ENCODE measurements around the gene TPI1. TPM values are rescaled to one million over a fixed set of nuclear protein-coding genes. Genes with fewer than 3 reads are reported as not detected.

TPI1 gene
- total RNA-seq, 2 experiments from 2014 or later: 608 to 801 TPM

- no peak overlapping the region for H3K4me3 ChIP-seq (ENCODE audit: low read depth, low read length, poor library complexity, severe bottlenecking)
Observed at GRCh38 chr12:6818222-6818621, 49.1 kb upstream of the TPI1 start.

GRCh38 chr12:6818645-6819044, 48.7 kb upstream of the TPI1 start:
- Histone ChIP-seq H3K27ac (ENCODE audit: low read depth, low read length, poor library complexity, severe bottlenecking) (no peak overlapping the region), H3K9me3 (ENCODE audit: low read length) (no peaks in the 10 kb centered on the region), H3K36me3 (ENCODE audit: insufficient read depth, low read length) (no peaks in the 10 kb centered on the region), H3K4me1 (ENCODE audit: insufficient read depth, low read length, poor library complexity, severe bottlenecking) (peaks cover 6% of the 10 kb centered on the region), H3K4me2 (ENCODE audit: low read length) (no peak overlapping the region), H4K20me1 (ENCODE audit: insufficient read depth, low read length) (no peaks in the 10 kb centered on the region), H2AFZ (ENCODE audit: low read length) (no peak overlapping the region), H3K4me3 (ENCODE audit: low read depth, low read length, poor library complexity, severe bottlenecking) (no peak overlapping the region), H3K79me2 (ENCODE audit: insufficient read depth, low read depth, low read length) (no peaks in the 10 kb centered on the region), H3K9me2 (ENCODE audit: insufficient read depth, low read length) (no peaks in the 10 kb centered on the region)
- POLR2A ChIA-PET: no interaction called here
- CTCF ChIA-PET (ENCODE audit: unreplicated experiment): no interaction called here
- intact Hi-C loops (cut with micrococcal nuclease; ENCODE audit: unreplicated experiment): no loop called here
- no TSS peak for BruUV-seq (replicated peaks)
- DNase-seq (ENCODE audit: low spot score): no peak
- TF ChIP-seq EZH2phosphoT487 (IDR thresholded peaks at IDR 0.05; ENCODE audit: borderline replicate concordance, low read depth, low read length) (no peak), CTCF (conservative IDR thresholded peaks at IDR 0.05; ENCODE audit: low read length) (no peak)

More at GRCh38 chr12:6818222-6818621, 49.1 kb upstream of the TPI1 start:
- H3K4me1 ChIP-seq (ENCODE audit: insufficient read depth, low read length, poor library complexity, severe bottlenecking): peaks cover 9% of the 10 kb centered on the region
- H3K36me3 ChIP-seq (ENCODE audit: insufficient read depth, low read length): no peaks in the 10 kb centered on the region
- no peak for DNase-seq (ENCODE audit: low spot score)
- H3K79me2 ChIP-seq (ENCODE audit: insufficient read depth, low read depth, low read length): no peaks in the 10 kb centered on the region
- H3K27ac ChIP-seq (ENCODE audit: low read depth, low read length, poor library complexity, severe bottlenecking): no peak overlapping the region
- CTCF ChIA-PET (ENCODE audit: unreplicated experiment): no interaction called here
- intact Hi-C loops (cut with micrococcal nuclease; ENCODE audit: unreplicated experiment): no loop called here
- H2AFZ ChIP-seq (ENCODE audit: low read length): no peak overlapping the region
- H3K9me3 ChIP-seq (ENCODE audit: low read length): no peaks in the 10 kb centered on the region
- H4K20me1 ChIP-seq (ENCODE audit: insufficient read depth, low read length): no peaks in the 10 kb centered on the region
- no TSS peak for BruUV-seq (replicated peaks)
- TF ChIP-seq CTCF (conservative IDR thresholded peaks at IDR 0.05; ENCODE audit: low read length): no peak
- TF ChIP-seq EZH2phosphoT487 (IDR thresholded peaks at IDR 0.05; ENCODE audit: borderline replicate concordance, low read depth, low read length): no peak
- no peaks in the 10 kb centered on the region for H3K9me2 ChIP-seq (ENCODE audit: insufficient read depth, low read length)
- H3K4me2 ChIP-seq (ENCODE audit: low read length): no peak overlapping the region
- POLR2A ChIA-PET: no interaction called here

- Histone ChIP-seq H3K79me2 (ENCODE audit: insufficient read depth, low read depth, low read length) (no peaks in the 10 kb centered on the region), H3K9me3 (ENCODE audit: low read length) (no peaks in the 10 kb centered on the region), H2AFZ (ENCODE audit: low read length) (no peak overlapping the region), H3K27ac (ENCODE audit: low read depth, low read length, poor library complexity, severe bottlenecking) (no peak overlapping the region), H3K4me2 (ENCODE audit: low read length) (no peak overlapping the region), H4K20me1 (ENCODE audit: insufficient read depth, low read length) (no peaks in the 10 kb centered on the region), H3K9me2 (ENCODE audit: insufficient read depth, low read length) (no peaks in the 10 kb centered on the region), H3K36me3 (ENCODE audit: insufficient read depth, low read length) (no peaks in the 10 kb centered on the region), H3K4me1 (ENCODE audit: insufficient read depth, low read length, poor library complexity, severe bottlenecking) (peaks cover 6% of the 10 kb centered on the region), H3K4me3 (ENCODE audit: low read depth, low read length, poor library complexity, severe bottlenecking) (no peak overlapping the region)
- ChIA-PET POLR2A (interaction anchor here (0.6 kb wide), 1 partner anchor 22 kb away, joined by 3 read pairs; the partner anchor contains the start of gene GNB3), CTCF (ENCODE audit: unreplicated experiment) (no interaction called here)
- intact Hi-C loops (cut with micrococcal nuclease; ENCODE audit: unreplicated experiment): no loop called here
- TF ChIP-seq CTCF (conservative IDR thresholded peaks at IDR 0.05; ENCODE audit: low read length) (no peak), EZH2phosphoT487 (IDR thresholded peaks at IDR 0.05; ENCODE audit: borderline replicate concordance, low read depth, low read length) (no peak)
- no peak for DNase-seq (ENCODE audit: low spot score)
- BruUV-seq (replicated peaks): no TSS peak
Observed at GRCh38 chr12:6819106-6820030, 48.0 kb upstream of the TPI1 start.
